ENCODE measurements around the gene PRPF18.
"Not testable (repeated sequence)": the region's sequence is repeated elsewhere in the genome, so short reads cannot be mapped to it uniquely, and the experiment has no call there.

The PRPF18 gene, protein sequence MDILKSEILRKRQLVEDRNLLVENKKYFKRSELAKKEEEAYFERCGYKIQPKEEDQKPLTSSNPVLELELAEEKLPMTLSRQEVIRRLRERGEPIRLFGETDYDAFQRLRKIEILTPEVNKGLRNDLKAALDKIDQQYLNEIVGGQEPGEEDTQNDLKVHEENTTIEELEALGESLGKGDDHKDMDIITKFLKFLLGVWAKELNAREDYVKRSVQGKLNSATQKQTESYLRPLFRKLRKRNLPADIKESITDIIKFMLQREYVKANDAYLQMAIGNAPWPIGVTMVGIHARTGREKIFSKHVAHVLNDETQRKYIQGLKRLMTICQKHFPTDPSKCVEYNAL

DNA sequence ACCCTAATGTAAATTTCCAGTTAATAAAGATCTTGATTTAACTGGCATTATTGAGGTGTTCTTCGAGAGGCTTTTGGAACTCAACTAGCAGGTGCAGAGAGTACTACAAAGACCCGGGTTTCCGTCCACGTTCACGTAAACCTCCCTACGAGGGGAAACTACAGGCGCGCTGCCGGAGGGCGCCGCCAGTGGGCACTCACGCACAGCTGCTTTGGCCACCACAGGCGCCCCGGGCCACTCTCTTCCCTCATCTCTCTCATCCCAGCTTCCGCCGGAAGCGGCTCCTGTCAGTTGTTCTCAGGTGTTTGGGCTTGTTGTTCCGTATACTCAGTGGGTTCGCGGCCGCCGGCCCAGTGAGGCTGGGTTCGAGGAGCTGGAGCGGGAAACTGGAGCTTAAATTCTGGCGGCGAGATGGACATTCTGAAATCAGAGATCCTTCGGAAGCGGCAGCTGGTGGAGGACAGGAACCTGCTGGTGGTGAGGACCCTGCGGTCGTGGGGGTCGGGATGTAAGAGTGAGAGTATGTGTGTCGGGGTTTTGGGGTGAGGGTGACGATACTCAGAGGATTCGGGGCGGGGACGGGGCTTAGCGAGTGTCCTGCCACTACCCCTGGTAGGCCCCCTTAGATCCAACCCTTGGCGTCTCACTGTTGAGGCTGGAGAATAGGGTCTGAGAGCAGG lies at the start of gene PRPF18:
TSS of gene PRPF18 (plus strand) at position 290 of the 680 bp plus-strand sequence. CDS start at position 412, 122 bp downstream.
- Histone ChIP-seq H2AFZ (ENCODE audit: low read depth, low read length) (peak within 1 kb of the TSS; percentile 99), H3K4me2 (ENCODE audit: low read length) (peak within 1 kb of the TSS; percentile 92), H3K79me2 (ENCODE audit: low read length) (peaks cover 15% of the 10 kb centered on the region), H3K36me3 (replicated peaks; ENCODE audit: low read depth, low read length) (no peaks in the 10 kb centered on the region), H3K9me3 (ENCODE audit: insufficient read depth, low read length) (no peaks in the 10 kb centered on the region), H3K4me3 (ENCODE audit: low read length) (peak within 1 kb of the TSS; percentile 98), H3K27me3 (ENCODE audit: low read depth, low read length) (0 out of 2 replicates have a peak, but pooled peaks cover 4% of the 10 kb centered on the region), H3K27ac (ENCODE audit: low read length) (no peak within 1 kb of the TSS), H3K9ac (ENCODE audit: low read length) (peak within 1 kb of the TSS; percentile 70), H3K4me1 (ENCODE audit: low read length) (peaks cover 9% of the 10 kb centered on the region), H4K20me1 (ENCODE audit: insufficient read depth, low read length) (no peaks in the 10 kb centered on the region)
- TF ChIP-seq EZH2phosphoT487 (IDR thresholded peaks at IDR 0.05; ENCODE audit: low read depth): no peak
- TF ChIP-seq, protein P1, sequence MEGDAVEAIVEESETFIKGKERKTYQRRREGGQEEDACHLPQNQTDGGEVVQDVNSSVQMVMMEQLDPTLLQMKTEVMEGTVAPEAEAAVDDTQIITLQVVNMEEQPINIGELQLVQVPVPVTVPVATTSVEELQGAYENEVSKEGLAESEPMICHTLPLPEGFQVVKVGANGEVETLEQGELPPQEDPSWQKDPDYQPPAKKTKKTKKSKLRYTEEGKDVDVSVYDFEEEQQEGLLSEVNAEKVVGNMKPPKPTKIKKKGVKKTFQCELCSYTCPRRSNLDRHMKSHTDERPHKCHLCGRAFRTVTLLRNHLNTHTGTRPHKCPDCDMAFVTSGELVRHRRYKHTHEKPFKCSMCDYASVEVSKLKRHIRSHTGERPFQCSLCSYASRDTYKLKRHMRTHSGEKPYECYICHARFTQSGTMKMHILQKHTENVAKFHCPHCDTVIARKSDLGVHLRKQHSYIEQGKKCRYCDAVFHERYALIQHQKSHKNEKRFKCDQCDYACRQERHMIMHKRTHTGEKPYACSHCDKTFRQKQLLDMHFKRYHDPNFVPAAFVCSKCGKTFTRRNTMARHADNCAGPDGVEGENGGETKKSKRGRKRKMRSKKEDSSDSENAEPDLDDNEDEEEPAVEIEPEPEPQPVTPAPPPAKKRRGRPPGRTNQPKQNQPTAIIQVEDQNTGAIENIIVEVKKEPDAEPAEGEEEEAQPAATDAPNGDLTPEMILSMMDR (IDR thresholded peaks at IDR 0.05; ENCODE audit: low read depth, low read length): peak; percentile 73

DNA sequence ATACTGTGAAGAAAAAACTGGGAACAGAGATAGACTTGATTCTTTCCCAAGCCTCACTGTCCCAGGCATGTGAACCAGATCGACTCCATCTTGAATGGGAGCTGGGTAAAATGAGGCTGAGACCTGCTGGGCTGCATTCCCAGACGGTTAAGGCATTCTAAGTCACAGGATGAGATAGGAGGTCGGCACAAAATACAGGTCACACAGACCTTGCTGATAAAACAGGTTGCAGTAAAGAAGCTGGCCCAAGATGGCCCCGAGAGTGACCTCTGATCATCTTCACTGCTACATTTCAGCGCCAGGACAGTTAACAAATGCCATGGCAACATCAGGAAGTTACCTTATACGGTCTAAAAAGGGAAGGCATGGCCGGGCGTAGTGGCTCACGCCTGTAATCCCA lies 48.8 kb upstream of the PRPF18 start:
- H3K36me3 ChIP-seq (replicated peaks; ENCODE audit: low read depth, low read length); H3K9ac ChIP-seq (ENCODE audit: low read length); H4K20me1 ChIP-seq (ENCODE audit: insufficient read depth, low read length); H3K4me2 ChIP-seq (ENCODE audit: low read length); H3K4me3 ChIP-seq (ENCODE audit: low read length); H3K4me1 ChIP-seq (ENCODE audit: low read length); H3K27me3 ChIP-seq (ENCODE audit: low read depth, low read length); H2AFZ ChIP-seq (ENCODE audit: low read depth, low read length); H3K9me3 ChIP-seq (ENCODE audit: insufficient read depth, low read length); H3K79me2 ChIP-seq (ENCODE audit: low read length); H3K27ac ChIP-seq (ENCODE audit: low read length): not testable (repeated sequence)

DNA sequence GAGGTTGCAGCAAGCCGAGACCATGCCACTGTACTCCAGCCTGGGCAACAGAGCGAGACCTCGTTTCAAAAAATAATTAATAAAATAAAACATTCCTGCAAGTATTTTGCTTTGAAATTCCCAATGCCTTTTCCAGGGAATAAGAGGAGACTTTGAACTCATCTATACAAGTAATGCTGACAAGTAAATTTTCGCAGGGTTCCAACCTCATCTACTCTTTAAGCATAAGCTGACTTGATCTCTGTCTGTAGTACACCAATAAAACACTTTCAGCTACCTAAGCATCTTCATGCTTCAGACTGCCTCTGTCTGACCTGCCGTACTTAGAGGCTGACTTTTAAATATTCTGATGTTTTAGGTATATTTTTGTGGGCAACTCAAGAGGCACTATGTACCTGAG lies 44.2 kb upstream of the PRPF18 start:
- H3K27me3 ChIP-seq (ENCODE audit: low read depth, low read length): no peaks in the 10 kb centered on the region
- no peaks in the 10 kb centered on the region for H3K4me1 ChIP-seq (ENCODE audit: low read length)
- H3K36me3 ChIP-seq (replicated peaks; ENCODE audit: low read depth, low read length): no peaks in the 10 kb centered on the region
- H4K20me1 ChIP-seq (ENCODE audit: insufficient read depth, low read length): no peaks in the 10 kb centered on the region
- no peaks in the 10 kb centered on the region for H3K9me3 ChIP-seq (ENCODE audit: insufficient read depth, low read length)
- no peak overlapping the region for H3K4me3 ChIP-seq (ENCODE audit: low read length)
- no peak overlapping the region for H2AFZ ChIP-seq (ENCODE audit: low read depth, low read length)
- H3K9ac ChIP-seq (ENCODE audit: low read length): no peak overlapping the region
- TF ChIP-seq, protein P1 (IDR thresholded peaks at IDR 0.05; ENCODE audit: low read depth, low read length): no peak
- no peak for TF ChIP-seq EZH2phosphoT487 (IDR thresholded peaks at IDR 0.05; ENCODE audit: low read depth)
- H3K79me2 ChIP-seq (ENCODE audit: low read length): no peaks in the 10 kb centered on the region
- no peak overlapping the region for H3K27ac ChIP-seq (ENCODE audit: low read length)
- H3K4me2 ChIP-seq (ENCODE audit: low read length): no peak overlapping the region

DNA sequence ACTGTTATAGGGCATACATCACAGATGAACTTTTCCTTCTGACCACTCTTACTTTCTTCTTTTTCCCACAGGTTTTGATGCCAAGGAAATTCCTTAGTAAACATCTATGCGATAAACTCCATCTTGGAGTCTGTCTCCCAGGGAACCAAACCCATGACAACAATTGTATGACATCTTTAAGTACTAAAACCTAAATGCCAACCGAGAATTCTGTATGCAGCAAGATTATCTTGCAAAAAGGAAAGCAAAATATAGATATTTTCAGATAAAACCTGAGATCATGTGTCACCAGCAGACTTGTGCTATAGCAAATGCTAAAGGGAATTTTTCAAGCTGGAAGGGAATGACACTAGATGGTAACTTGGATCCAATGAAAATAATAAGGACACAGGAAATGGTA lies 36.0 kb upstream of the PRPF18 start:
- Histone ChIP-seq H2AFZ (ENCODE audit: low read depth, low read length) (no peak overlapping the region), H3K9me3 (ENCODE audit: insufficient read depth, low read length) (no peaks in the 10 kb centered on the region), H3K36me3 (replicated peaks; ENCODE audit: low read depth, low read length) (no peaks in the 10 kb centered on the region), H3K4me2 (ENCODE audit: low read length) (no peak overlapping the region), H3K4me3 (ENCODE audit: low read length) (no peak overlapping the region), H3K27me3 (ENCODE audit: low read depth, low read length) (no peaks in the 10 kb centered on the region), H3K79me2 (ENCODE audit: low read length) (no peaks in the 10 kb centered on the region), H3K4me1 (ENCODE audit: low read length) (no peaks in the 10 kb centered on the region), H3K27ac (ENCODE audit: low read length) (no peak overlapping the region), H4K20me1 (ENCODE audit: insufficient read depth, low read length) (no peaks in the 10 kb centered on the region), H3K9ac (ENCODE audit: low read length) (no peak overlapping the region)
- TF ChIP-seq EZH2phosphoT487 (IDR thresholded peaks at IDR 0.05; ENCODE audit: low read depth): no peak
- TF ChIP-seq, protein P1 (IDR thresholded peaks at IDR 0.05; ENCODE audit: low read depth, low read length): no peak

Data from OCI-LY3 (cell line).